Erythroblast (primary cell): Measurements from ENCODE around the gene XPO6.

ENCODE experiments used
- GATA1 ChIP-seq: IDR thresholded peaks from 2 replicates; pipeline ENCODE4 v1.6.1; 2011; ENCODE audit warnings: low read depth, mild to moderate bottlenecking, control low read depth, low read length, moderate library complexity
- POLR2A ChIP-seq: IDR thresholded peaks from 2 replicates; pipeline ENCODE4 v1.6.1; 2011; ENCODE audit warnings: mild to moderate bottlenecking, low read length

DNA sequence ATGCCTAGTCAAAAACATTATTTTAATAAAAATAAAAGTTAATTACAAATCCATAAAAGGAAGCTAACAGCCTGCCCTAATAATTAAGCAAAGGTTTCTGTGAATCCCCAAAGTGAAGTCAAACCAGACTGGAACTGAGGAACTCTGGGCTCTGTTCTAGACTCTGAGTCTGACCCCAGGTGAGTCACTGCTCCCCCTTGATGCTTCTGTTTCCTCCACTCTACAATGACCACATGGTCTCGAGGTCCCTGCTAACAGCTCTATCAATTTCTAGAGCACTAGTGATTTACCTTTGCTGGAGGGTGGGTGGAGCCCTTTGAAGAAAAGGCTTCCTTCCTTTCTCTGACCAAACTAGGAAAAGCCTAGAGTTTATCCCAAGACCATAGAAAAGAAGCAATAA, 32.4 kb downstream of the XPO6 start:
- TF ChIP-seq GATA1 = no peak
- TF ChIP-seq POLR2A = no peak
